Eye (tissue), 1 donor: ENCODE measurements around the gene P3R3URF.

Experiments
- DNase-seq: peaks from one replicate; pipeline ENCODE4 v3.0.0-alpha.2; 2015

Gene P3R3URF

DNA sequence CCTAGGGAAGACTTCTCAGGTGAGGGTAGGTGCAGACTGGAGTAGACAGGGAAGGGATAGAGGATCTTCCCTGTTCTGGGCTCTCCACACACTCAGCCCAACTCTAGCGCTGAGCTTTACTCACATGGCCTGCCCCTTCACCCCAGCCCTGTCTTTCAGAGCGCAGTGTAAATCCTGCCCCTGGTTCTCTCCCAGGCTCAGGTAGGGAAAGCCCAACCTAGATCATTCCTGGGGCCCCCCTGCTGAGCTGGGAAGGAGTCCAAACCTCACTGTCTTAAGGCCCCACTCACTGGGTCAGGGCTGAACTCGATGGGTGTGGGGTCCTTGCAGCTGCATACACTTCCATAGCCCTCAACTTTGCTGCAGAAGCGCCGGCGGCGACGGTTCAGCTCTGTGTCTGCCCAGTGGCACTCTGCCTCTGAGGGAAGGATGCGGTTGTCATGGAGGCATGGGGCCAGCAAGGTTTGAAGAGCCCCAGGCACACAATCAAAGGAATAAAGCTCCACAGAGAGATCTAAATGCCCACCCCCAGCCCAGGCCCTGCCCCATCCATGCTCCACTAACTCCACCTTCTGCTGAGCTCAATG, 17.8 kb upstream of the P3R3URF start:
- DNase-seq, result no peak

DNA sequence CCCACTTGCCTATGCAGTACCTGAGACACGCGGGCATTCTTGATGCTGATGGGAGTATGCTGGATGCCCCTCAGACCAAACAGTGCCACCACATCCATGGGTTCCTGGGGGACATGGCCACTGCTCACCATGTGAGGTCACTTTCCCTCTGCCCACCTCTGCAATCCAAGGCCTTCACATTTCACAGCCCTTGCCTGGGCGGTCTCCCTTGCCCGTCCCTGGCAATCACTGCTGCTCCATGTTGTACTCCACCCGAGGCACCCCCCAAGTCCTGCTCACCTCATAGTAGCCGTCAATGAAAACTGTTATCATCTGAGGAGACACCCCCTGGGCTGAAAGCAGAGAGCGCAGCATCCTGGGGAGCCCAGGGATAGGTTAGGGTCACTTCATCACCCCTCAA, 17.0 kb upstream of the P3R3URF start:
- no peak for DNase-seq

DNA sequence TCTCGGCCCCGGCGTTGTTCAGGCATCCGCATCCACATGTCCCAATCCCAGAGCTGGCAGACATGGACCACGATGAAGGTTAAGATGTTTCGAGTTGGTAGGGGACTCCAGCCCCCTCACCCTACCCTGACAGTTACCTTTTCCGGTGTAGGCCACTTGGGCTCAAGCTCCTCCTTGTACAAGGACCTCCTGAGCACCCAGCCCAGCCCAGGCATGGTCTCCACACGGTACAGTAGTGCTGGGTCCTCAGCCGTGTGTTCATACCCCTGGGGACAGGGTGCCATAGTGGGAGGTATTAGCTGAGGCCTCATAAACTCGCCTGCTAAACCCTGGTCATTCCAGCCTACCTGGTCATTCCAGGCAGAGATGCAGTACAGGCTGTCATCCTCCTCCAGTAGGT, 15.9 kb upstream of the P3R3URF start:
- DNase-seq, result no peak

DNA sequence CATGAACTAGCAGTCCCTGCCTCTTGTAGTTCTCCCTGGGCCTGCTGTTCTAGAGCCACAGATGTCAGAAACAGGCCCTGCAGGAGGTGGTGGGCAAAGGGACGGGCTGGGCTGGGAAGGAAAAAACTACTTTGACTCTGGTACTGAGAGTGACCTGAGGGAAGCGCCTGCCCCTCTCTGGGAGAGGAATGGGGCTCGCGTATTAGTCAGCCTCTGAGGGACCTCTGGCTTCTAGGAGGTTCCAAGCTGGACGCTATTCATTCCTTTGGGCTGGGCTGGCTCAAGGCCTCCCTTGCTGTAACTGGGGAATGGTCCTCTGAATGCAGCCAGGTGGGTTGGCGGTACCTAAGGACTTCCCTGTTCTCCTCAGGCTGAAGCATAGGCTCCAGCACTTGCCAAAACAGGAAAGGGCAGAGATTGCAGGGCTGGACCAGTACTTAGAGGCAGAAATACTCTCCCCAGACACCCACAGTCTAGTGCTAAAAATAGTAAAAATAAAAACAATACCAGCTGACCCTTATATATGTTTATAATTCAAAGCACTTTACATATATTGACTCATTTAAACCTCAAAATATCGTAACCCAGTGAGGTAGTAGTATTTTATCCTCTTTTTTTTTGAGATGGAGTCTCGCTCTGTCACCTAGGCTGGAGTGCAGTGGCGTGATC, 14.9 kb upstream of the P3R3URF start:
- no peak for DNase-seq

DNA sequence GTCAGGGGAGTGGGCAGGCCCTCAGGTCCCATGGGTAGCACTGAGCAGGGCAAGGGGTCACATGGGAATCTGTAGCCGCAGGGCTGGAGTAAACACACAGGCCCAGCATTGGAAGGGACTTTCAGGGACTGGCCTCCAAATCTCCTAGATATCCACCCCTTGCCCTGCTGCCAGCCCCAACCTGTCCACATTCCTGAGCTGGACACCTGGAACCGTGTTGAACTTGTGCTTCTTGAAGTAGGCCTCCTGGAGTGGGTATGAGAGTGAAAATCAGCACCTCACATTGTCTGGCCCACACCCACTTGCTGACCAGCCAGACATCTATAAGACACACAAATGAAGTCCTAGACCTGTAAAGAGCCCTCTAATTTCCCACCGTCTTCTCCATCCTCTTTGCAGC, 14.3 kb upstream of the P3R3URF start:
- DNase-seq, result no peak

DNA sequence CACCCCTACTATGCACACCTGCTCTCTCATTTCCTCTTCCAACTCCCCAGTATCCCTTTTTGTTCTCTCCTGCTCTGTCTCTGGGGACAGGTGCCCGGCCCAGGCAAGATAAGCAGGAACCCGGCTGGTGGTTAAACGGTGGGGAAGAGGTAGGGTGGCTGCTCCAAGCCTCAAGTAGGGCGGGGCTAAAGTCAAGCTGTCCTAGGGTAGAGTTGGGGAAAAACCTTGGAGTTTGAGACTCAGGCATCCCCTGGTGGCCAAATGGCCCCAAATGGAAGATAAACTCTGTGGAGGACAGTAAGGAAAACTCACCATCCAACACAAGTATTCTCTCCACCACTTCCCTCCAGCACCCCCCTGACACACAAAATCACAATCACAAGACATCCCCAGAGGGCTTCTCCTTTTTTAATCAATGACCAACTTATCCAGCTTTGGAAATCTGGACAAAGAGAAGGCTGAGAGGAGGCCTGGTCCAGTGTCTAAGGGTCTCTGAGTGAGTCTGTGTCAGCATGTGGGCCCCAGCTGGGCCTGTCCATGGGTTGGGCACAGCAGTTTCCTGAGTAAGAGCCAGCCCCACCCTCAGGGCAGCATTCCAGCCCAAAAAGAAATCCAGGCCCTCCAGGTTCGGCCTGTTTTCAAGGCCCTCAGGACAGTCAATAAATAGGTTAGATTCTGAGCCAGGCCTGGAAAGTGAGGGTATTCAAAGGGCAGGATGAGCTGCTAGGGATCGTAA, 12.2 kb upstream of the P3R3URF start:
- DNase-seq, result no peak

- DNase-seq, result no peak
Measured at GRCh38 chr1:46187106-46187869, 11.0 kb upstream of the P3R3URF start.

GRCh38 chr1:46186076-46186475, 9.8 kb upstream of the P3R3URF start:
- DNase-seq, result no peak

- DNase-seq, result no peak
Measured at GRCh38 chr1:46184920-46185658, 8.8 kb upstream of the P3R3URF start.

- DNase-seq, result no peak
Measured at GRCh38 chr1:46183926-46184557, 7.8 kb upstream of the P3R3URF start.

GRCh38 chr1:46183079-46183847, 7.0 kb upstream of the P3R3URF start:
- peak; percentile 48 for DNase-seq

DNA sequence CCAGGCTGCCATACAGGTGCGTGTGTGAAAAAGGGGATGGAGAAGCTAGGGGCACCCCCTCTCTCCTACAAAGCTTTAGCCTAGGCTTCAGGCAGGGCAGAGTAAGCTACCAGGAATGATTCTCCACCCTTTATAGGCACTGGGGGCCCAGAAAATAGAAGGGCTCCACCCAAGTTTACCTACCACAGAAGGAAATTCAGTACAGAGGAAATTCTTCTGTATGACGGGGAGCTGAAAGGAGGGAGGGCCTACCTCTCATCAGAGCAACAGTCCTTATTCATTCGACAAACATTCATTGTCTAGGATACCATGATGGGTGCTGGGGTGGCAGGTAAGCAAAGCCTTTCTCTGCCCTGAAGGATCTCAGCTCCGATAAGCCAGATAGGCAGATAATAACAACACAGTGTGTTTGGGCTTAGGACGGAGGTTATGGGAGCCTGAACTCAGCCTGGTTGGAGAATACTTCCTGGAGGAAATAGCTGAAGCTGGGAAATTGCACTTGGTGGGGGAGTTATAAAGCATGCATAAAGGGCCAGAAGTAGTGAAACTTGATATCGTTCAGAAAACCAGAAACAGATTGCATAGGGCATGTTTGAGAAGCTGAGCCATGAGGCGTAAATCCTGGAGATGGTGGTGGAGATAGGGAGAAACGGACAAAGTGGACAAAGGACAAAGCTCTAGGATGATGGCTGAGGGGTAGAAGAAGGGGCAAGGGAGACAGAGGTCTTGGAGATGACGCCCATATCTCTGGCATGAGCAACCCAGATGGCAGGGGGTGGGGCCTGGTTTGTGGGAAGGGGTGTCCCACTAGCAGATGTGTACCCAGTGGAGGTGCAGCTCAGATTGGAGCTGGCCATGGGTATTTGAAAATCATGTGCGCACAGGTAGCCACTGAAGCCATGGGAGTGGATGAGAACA, 5.3 kb upstream of the P3R3URF start:
- DNase-seq, result no peak

- DNase-seq, result peak; percentile 39
Measured at GRCh38 chr1:46180082-46180616, 3.9 kb upstream of the P3R3URF start.

DNA sequence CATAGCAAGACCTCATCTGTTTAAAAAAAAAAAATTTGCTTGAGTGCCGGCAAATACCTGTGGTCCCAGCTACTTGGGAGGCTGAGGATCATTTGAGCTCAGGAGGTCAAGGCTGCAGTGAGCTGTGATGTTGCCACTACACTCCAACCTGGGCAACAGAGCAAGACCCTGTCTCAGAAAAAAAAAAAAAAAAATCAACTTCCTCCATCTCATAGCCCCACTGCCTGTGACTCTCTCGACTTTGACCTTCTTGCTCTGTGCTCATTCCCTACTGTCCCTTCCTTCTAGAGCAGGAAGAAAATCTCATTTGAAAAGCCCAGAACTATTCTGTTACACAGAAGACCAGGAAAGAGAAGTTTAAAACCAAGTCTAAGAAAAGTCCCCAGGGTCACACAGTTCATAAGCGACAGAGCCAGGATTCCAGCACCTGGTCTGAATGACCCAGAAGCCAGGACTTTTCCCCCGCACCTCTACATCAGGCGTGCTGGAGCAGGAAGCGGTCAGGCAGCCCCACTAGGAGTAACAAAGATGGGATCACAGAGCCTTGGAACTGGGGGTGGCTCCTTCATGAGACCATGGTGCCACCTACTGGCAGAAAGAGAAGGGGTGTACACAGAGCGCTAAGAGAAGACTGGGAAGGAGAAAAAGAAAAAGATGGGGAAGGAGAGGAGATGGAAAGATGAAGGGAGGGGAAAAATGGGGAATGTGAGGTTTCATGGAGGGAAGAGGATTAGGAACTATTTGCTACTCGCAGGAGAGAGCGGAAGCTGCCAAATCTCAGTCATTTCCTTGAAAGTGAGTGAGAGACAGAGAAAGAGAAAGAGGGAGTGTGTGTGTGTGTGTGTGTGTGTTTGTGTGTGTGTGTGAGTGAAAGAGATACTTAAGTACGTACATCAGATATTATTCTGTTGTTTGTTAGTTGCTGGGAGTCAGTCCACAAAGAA, 3.1 kb upstream of the P3R3URF start:
- peak; percentile 97 for DNase-seq

DNA sequence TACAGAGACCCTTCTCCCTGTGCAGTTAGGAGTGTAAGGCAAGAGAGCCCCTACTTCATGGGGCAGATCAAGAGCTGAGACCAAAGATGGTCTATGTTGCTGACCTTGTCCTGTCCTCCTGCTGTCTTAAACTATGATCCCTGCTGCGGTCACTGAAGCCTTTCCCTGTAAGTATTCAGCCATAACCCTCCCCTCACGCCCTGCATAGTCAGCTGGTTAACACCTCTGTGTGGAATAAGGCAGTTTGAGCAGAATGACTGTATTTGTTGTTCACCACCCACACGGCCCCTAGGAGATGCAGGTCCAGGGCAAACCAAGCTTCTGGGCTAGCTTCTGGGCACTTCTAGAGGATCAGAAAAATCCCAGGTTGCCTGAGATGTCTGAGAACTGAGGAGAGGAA, 1.0 kb downstream of the P3R3URF start:
- no peak for DNase-seq

- DNase-seq, result no peak
Measured at GRCh38 chr1:46174448-46175231, 1.6 kb downstream of the P3R3URF start, which contains the start of gene TSPAN1. Gene TSPAN1 (plus strand): TSS chr1:46175087. CDS start chr1:46181108, 6,021 bp downstream.

GRCh38 chr1:46173361-46173856, 2.9 kb downstream of the P3R3URF start:
- DNase-seq, result peak; percentile 65

DNA sequence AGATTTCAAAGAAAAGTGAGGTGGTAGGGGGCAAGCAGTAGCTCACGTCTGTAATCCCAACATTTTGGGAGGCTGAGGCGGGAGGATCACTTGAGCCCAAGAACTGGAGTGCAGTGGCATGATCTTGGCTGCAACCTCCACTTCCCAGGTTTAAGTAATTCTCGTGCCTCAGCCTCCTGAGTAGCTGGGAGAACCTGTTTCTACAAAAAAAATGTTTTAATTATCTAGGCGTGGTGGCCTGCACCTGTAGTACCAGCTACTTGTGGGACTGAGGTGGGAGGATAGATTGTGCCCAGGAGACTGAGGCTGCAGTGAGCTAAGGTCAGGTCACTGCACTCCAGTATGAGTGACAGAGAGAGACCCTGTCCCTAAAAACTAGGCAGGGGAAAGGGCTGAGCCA, 4.0 kb downstream of the P3R3URF start:
- no peak for DNase-seq
